HepG2 (cell line): ENCODE measurements around the gene LMAN2L. TPM values are rescaled to one million over a fixed set of nuclear protein-coding genes. Genes with fewer than 3 reads are reported as not detected.
A peak's percentile ranks its signal among the peaks of the same experiment; 100 is the strongest.

Experiments
- CCAR2 ChIP-seq: fragments of 200-400 bp; formaldehyde crosslinking; optimal IDR thresholded peaks from 2 replicates; pipeline ENCODE3; 2018; ENCODE audit warnings: low read depth, mild to moderate bottlenecking, low read length, moderate library complexity
- HINFP ChIP-seq: sonication (generic); formaldehyde crosslinking; IDR thresholded peaks from 2 replicates; pipeline ENCODE4 v1.4.0; 2020; ENCODE audit warnings: low read depth, mild to moderate bottlenecking, missing genetic modification reagents
- HNRNPL ChIP-seq: fragments of 200-400 bp; formaldehyde crosslinking; IDR thresholded peaks from 2 replicates; pipeline ENCODE4 v1.6.1; 2017; ENCODE audit warnings: mild to moderate bottlenecking, low read depth, low read length
- MLLT10 ChIP-seq: sonication (generic); formaldehyde crosslinking; IDR thresholded peaks from 2 replicates; pipeline ENCODE4 v1.4.0; 2020; ENCODE audit warnings: missing genetic modification reagents
- MXD3 ChIP-seq: IDR thresholded peaks from 2 replicates; pipeline ENCODE4 v1.6.1; 2016; ENCODE audit warnings: mild to moderate bottlenecking, missing biosample characterization, missing genetic modification reagents
- NKX3-1 ChIP-seq: sonication (generic); formaldehyde crosslinking; IDR thresholded peaks from 2 replicates; pipeline ENCODE4 v1.5.0; 2020; ENCODE audit warnings: missing genetic modification reagents
- STAG1 ChIP-seq: sonication (generic); formaldehyde crosslinking; IDR thresholded peaks from 2 replicates; pipeline ENCODE4 v1.4.0; 2020; ENCODE audit warnings: missing genetic modification reagents
- ZBTB10 ChIP-seq: sonication (generic); formaldehyde crosslinking; IDR thresholded peaks from 2 replicates; pipeline ENCODE4 v1.4.0; 2020; ENCODE audit warnings: missing genetic modification reagents, borderline replicate concordance
- ZNF180 ChIP-seq: sonication (generic); formaldehyde crosslinking; IDR thresholded peaks from 2 replicates; pipeline ENCODE4 v1.4.0; 2020; ENCODE audit warnings: low read depth, missing genetic modification reagents, borderline replicate concordance
- ZNF264 ChIP-seq: sonication (generic); formaldehyde crosslinking; IDR thresholded peaks from 2 replicates; pipeline ENCODE4 v1.4.0; 2020; ENCODE audit warnings: missing genetic modification reagents
- ZNF318 ChIP-seq: sonication (generic); formaldehyde crosslinking; IDR thresholded peaks from 2 replicates; pipeline ENCODE4 v1.4.0; 2020; ENCODE audit warnings: mild to moderate bottlenecking, missing genetic modification reagents
- ZNF484 ChIP-seq: sonication (generic); formaldehyde crosslinking; IDR thresholded peaks from 2 replicates; pipeline ENCODE4 v1.5.1; 2020; ENCODE audit warnings: mild to moderate bottlenecking, low read depth, missing genetic modification reagents, borderline replicate concordance
- ZNF556 ChIP-seq: sonication (generic); formaldehyde crosslinking; IDR thresholded peaks from 2 replicates; pipeline ENCODE4 v1.4.0; 2020; ENCODE audit warnings: mild to moderate bottlenecking, missing genetic modification reagents, borderline replicate concordance
- ZNF720 ChIP-seq: sonication (generic); formaldehyde crosslinking; IDR thresholded peaks from 2 replicates; pipeline ENCODE4 v1.4.0; 2020; ENCODE audit warnings: missing genetic modification reagents
- ZNF749 ChIP-seq: sonication (generic); formaldehyde crosslinking; IDR thresholded peaks from 2 replicates; pipeline ENCODE4 v1.8.0; 2022; ENCODE audit warnings: mild to moderate bottlenecking, missing genetic modification reagents, moderate library complexity, borderline replicate concordance
- polyA plus RNA-seq, 8 experiments: library from polyadenylated mRNA; depleted of rRNA in 3 of 8; stranded (reverse) in 7 of 8; unstranded in 1 of 8; fragments of >200 nt; fragmentation: Illumina TruSeq in 4 of 8; extraction: Trizol in 4 of 8; gene quantifications; 2 replicates each; pipeline versions ENCODE4 v1.2.1 to v1.2.3, GENCODE V29; 2011 to 2016; ENCODE audit warnings: low read depth in 4 of 8, missing spikeins in 1 of 8, mixed read lengths in 1 of 8; ENCODE audit not compliant: insufficient read depth in 1 of 8
- total RNA-seq, 5 experiments: library from RNA; depleted of rRNA; stranded (reverse); fragments of >200 nt; fragmentation: Illumina TruSeq; extraction: Trizol; gene quantifications; 2 replicates each; pipeline ENCODE4 v1.2.3, GENCODE V29; 2016; ENCODE audit warnings: low read depth in 1 of 5

LMAN2L gene
- total and polyA plus RNA-seq, 2 of the 13 experiments (the other 11 are each of a cell fraction or from before 2014, with no cell fraction given), result 39.1 to 57.9 TPM

GRCh38 chr2:96739633-96740428, at the start of gene LMAN2L (continued):
- TF ChIP-seq ZNF318 (CRISPR knock-in tag), result no peak; the same call in 1 of the 2 replicates
- TF ChIP-seq MXD3 (CRISPR knock-in tag), result peak; percentile 74; the same call in 1 of the 2 replicates
- TF ChIP-seq ZNF180 (CRISPR knock-in tag), result peak; percentile 42; the same call in 1 of the 2 replicates
- no peak for TF ChIP-seq ZNF264 (CRISPR knock-in tag)
- TF ChIP-seq NKX3-1 (CRISPR knock-in tag), result 0 out of 2 replicates have a peak, but pooled peaks have one; percentile 42
- TF ChIP-seq ZNF556 (CRISPR knock-in tag), result peak; percentile 82; the same call in 1 of the 2 replicates
- TF ChIP-seq ZBTB10 (CRISPR knock-in tag), result no peak
- no peak for TF ChIP-seq CCAR2
- TF ChIP-seq ZNF749 (CRISPR knock-in tag), result no peak
- 0 out of 2 replicates have a peak, but pooled peaks have one; percentile 74 for TF ChIP-seq HNRNPL
- no peak for TF ChIP-seq MLLT10
- 0 out of 2 replicates have a peak, but pooled peaks have one; percentile 33 for TF ChIP-seq ZNF720 (CRISPR knock-in tag)
- peak; percentile 74 for TF ChIP-seq HINFP (CRISPR knock-in tag)
- TF ChIP-seq STAG1 (CRISPR knock-in tag), result peak; percentile 29; the same call in 1 of the 2 replicates
- TF ChIP-seq ZNF484 (CRISPR knock-in tag), result no peak
